ENCODE data around the gene OAS2. TPM values are rescaled to one million over a fixed set of nuclear protein-coding genes. Genes with fewer than 3 reads are reported as not detected.
A peak's percentile ranks its signal among the peaks of the same experiment; 100 is the strongest.

OAS2 gene
- total and polyA plus RNA-seq, 10 donors = 21.0 to 71.4 (median 43.3) TPM

GRCh38 chr12:112930350-112930749, 48.0 kb upstream of the OAS2 start:
- no peak for DNase-seq
- Histone ChIP-seq H3K27ac (no peak overlapping the region), H3K4me3 (no peak overlapping the region), H3K9me3 (peaks cover 0 to 7% (median 0%) of the 10 kb centered on the region in 8 donors), H3K36me3 (no peaks in the 10 kb centered on the region), H3K4me1 (peaks cover 7 to 13% (median 9%) of the 10 kb centered on the region in 6 donors), H3K27me3 (replicated peaks in 1 of 7) (no peaks in the 10 kb centered on the region)
- intact Hi-C loops (cut with DNase I; ENCODE audit: low total_unique reads) = no loop called here
- TF ChIP-seq POLR2A (IDR thresholded peaks at IDR 0.05) (no peak), CTCF (IDR thresholded peaks at IDR 0.05 in 8 of 11, conservative IDR thresholded peaks at IDR 0.05 in 3 of 11) (no peak), POLR2AphosphoS5 (IDR thresholded peaks at IDR 0.05) (no peak)
- 83 to 97% (median 94%) methylated on average over 1 to 2 of the region's 2 CpGs for WGBS, 5 donors

GRCh38 chr12:112932485-112933128, 45.7 kb upstream of the OAS2 start:
- TF ChIP-seq CTCF (IDR thresholded peaks at IDR 0.05 in 8 of 11, conservative IDR thresholded peaks at IDR 0.05 in 3 of 11) (no peak), POLR2A (IDR thresholded peaks at IDR 0.05) (no peak), POLR2AphosphoS5 (IDR thresholded peaks at IDR 0.05) (no peak)
- 87 to 90% (median 88%) methylated on average over 6 of the region's 6 CpGs for WGBS, 5 donors

GRCh38 chr12:112933129-112933505, 45.2 kb upstream of the OAS2 start:
- intact Hi-C loops (cut with DNase I; ENCODE audit: low total_unique reads) = no loop called here
- DNase-seq = no peak
- TF ChIP-seq POLR2A (IDR thresholded peaks at IDR 0.05) (no peak), POLR2AphosphoS5 (IDR thresholded peaks at IDR 0.05) (no peak), CTCF (IDR thresholded peaks at IDR 0.05 in 8 of 11, conservative IDR thresholded peaks at IDR 0.05 in 3 of 11) (no peak)
- H3K4me3 ChIP-seq = no peak overlapping the region
- no peaks in the 10 kb centered on the region for H3K27me3 ChIP-seq (replicated peaks in 1 of 7)
- 80 to 92% (median 86%) methylated on average over 2 of the region's 2 CpGs for WGBS, 5 donors
- no peaks in the 10 kb centered on the region for H3K36me3 ChIP-seq
- no peak overlapping the region for H3K27ac ChIP-seq
- H3K4me1 ChIP-seq = peaks cover 0 to 13% (median 5%) of the 10 kb centered on the region in 6 donors
- no peaks in the 10 kb centered on the region for H3K9me3 ChIP-seq

More at GRCh38 chr12:112932485-112933128, 45.7 kb upstream of the OAS2 start:
- no peak overlapping the region for H3K27ac ChIP-seq
- peaks cover 0 to 3% (median 0%) of the 10 kb centered on the region in 8 donors for H3K9me3 ChIP-seq
- no peaks in the 10 kb centered on the region for H3K36me3 ChIP-seq
- intact Hi-C loops (cut with DNase I; ENCODE audit: low total_unique reads) = no loop called here
- no peak for DNase-seq
- no peaks in the 10 kb centered on the region for H3K27me3 ChIP-seq (replicated peaks in 1 of 7)
- H3K4me3 ChIP-seq = no peak overlapping the region
- peaks cover 0 to 7% (median 2%) of the 10 kb centered on the region in 6 donors for H3K4me1 ChIP-seq

- H3K9me3 ChIP-seq = no peaks in the 10 kb centered on the region
- WGBS, 5 donors = 71 to 93% (median 85%) methylated on average over 1 of the region's 1 CpG
- intact Hi-C loops (cut with DNase I; ENCODE audit: low total_unique reads) = no loop called here
- no peaks in the 10 kb centered on the region for H3K27me3 ChIP-seq (replicated peaks in 1 of 7)
- H3K4me3 ChIP-seq = no peak overlapping the region
- peaks cover 0 to 3% (median 0%) of the 10 kb centered on the region in 6 donors for H3K36me3 ChIP-seq
- peak overlapping the region in 5 of 8 donors; percentile 6 to 90 (median 86) for H3K27ac ChIP-seq
- no peak for DNase-seq
- no peak for TF ChIP-seq CTCF (IDR thresholded peaks at IDR 0.05 in 8 of 11, conservative IDR thresholded peaks at IDR 0.05 in 3 of 11)
- TF ChIP-seq POLR2AphosphoS5 (IDR thresholded peaks at IDR 0.05) = no peak
- no peak for TF ChIP-seq POLR2A (IDR thresholded peaks at IDR 0.05)
- peaks cover 12 to 43% (median 30%) of the 10 kb centered on the region in 6 donors for H3K4me1 ChIP-seq
Measured at GRCh38 chr12:112936264-112936663, 42.1 kb upstream of the OAS2 start.
